ENCODE measurements around the gene PRAMEF17. TPM values are rescaled to one million over a fixed set of nuclear protein-coding genes. Genes with fewer than 3 reads are reported as not detected.
"Not testable (repeated sequence)": the region's sequence is repeated elsewhere in the genome, so short reads cannot be mapped to it uniquely, and the experiment has no call there.

Gene PRAMEF17
- total and polyA plus RNA-seq, 2 donors (not counting 1 experiment from before 2014, with no cell fraction given) = not detected

DNA sequence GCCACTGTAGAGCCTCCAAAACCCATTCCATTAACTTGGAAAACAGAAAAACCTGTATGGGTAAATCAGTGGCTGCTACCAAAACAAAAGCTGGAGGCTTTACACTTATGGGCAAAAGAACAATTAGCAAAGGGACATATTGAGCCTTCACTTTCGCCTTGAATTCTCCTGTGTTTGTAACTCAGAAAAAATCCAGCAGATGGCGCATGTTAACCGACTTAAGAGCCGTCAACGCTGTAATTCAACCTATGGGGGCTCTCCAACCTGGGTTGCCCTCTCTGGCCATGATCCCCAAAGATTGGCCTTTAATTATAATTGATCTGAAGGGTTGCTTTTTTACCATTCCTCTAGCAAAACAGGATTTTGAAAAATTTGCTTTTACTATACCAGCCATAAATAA, 32.7 kb upstream of the PRAMEF17 start:
- H3K79me2 ChIP-seq (ENCODE audit: control insufficient read depth, insufficient read depth, low read length); H3K27ac ChIP-seq (ENCODE audit: insufficient read depth, low read length); H3K4me2 ChIP-seq (ENCODE audit: extremely low read depth, insufficient read depth, low read length); H3K9me3 ChIP-seq (ENCODE audit: control insufficient read depth, insufficient read depth, low read depth, low read length); H3K36me3 ChIP-seq (ENCODE audit: control insufficient read depth, insufficient read depth, low read length); H3K27me3 ChIP-seq (ENCODE audit: control insufficient read depth, insufficient read depth, low read length); H3K4me3 ChIP-seq (replicated peaks in 1 of 4; ENCODE audit: control extremely low read depth in 1 of 4, insufficient read depth in 1 of 4, low read depth in 3 of 4, low read length in 4 of 4); H2AFZ ChIP-seq (ENCODE audit: low read length); H3K4me1 ChIP-seq (ENCODE audit: control insufficient read depth, extremely low read depth, insufficient read depth, low read length); H4K20me1 ChIP-seq (ENCODE audit: control insufficient read depth, extremely low read depth, insufficient read depth, low read length); H3K9ac ChIP-seq (ENCODE audit: insufficient read depth, low read length): not testable (repeated sequence)
- DNase-seq (ENCODE audit: low read depth in 2 of 2) = peak; percentile 27 to 55
- TF ChIP-seq, protein P1, sequence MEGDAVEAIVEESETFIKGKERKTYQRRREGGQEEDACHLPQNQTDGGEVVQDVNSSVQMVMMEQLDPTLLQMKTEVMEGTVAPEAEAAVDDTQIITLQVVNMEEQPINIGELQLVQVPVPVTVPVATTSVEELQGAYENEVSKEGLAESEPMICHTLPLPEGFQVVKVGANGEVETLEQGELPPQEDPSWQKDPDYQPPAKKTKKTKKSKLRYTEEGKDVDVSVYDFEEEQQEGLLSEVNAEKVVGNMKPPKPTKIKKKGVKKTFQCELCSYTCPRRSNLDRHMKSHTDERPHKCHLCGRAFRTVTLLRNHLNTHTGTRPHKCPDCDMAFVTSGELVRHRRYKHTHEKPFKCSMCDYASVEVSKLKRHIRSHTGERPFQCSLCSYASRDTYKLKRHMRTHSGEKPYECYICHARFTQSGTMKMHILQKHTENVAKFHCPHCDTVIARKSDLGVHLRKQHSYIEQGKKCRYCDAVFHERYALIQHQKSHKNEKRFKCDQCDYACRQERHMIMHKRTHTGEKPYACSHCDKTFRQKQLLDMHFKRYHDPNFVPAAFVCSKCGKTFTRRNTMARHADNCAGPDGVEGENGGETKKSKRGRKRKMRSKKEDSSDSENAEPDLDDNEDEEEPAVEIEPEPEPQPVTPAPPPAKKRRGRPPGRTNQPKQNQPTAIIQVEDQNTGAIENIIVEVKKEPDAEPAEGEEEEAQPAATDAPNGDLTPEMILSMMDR (conservative IDR thresholded peaks at IDR 0.05 in 1 of 2, IDR thresholded peaks at IDR 0.05 in 1 of 2; ENCODE audit: low read depth in 1 of 2, low read length in 2 of 2) = peak; percentile 27 to 48

GRCh38 chr1:13362364-13362763, 27.1 kb upstream of the PRAMEF17 start:
- H3K79me2 ChIP-seq (ENCODE audit: control insufficient read depth, insufficient read depth, low read length); H3K9ac ChIP-seq (ENCODE audit: insufficient read depth, low read length); DNase-seq (ENCODE audit: low read depth in 2 of 2); H2AFZ ChIP-seq (ENCODE audit: low read length); H3K27ac ChIP-seq (ENCODE audit: insufficient read depth, low read length); H4K20me1 ChIP-seq (ENCODE audit: control insufficient read depth, extremely low read depth, insufficient read depth, low read length); H3K4me1 ChIP-seq (ENCODE audit: control insufficient read depth, extremely low read depth, insufficient read depth, low read length); H3K4me2 ChIP-seq (ENCODE audit: extremely low read depth, insufficient read depth, low read length); H3K9me3 ChIP-seq (ENCODE audit: control insufficient read depth, insufficient read depth, low read depth, low read length); H3K36me3 ChIP-seq (ENCODE audit: control insufficient read depth, insufficient read depth, low read length); H3K27me3 ChIP-seq (ENCODE audit: control insufficient read depth, insufficient read depth, low read length); H3K4me3 ChIP-seq (replicated peaks in 1 of 4; ENCODE audit: control extremely low read depth in 1 of 4, insufficient read depth in 1 of 4, low read depth in 3 of 4, low read length in 4 of 4): not testable (repeated sequence)

DNA sequence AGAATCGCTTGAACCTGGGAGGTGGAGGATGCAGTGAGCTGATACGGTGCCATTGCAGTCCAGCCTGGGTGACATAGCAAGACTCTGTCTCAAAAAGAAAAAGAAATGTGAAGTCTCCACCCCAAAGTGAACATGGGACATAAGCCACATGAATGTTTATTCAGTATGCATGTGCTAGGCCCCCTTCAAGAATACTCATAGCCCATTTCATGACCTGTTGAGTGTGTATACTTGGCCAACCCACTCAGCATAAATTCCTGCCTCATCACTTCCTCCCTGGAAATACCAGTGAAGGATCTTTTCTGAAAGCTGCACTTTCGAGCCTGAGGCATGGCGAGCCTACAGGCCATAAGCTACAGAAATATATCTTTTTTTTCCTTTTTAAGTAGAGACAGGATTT, 24.5 kb upstream of the PRAMEF17 start:
- not testable (repeated sequence) for H3K9ac ChIP-seq (ENCODE audit: insufficient read depth, low read length); H2AFZ ChIP-seq (ENCODE audit: low read length); H3K9me3 ChIP-seq (ENCODE audit: control insufficient read depth, insufficient read depth, low read depth, low read length); H3K36me3 ChIP-seq (ENCODE audit: control insufficient read depth, insufficient read depth, low read length); H3K4me1 ChIP-seq (ENCODE audit: control insufficient read depth, extremely low read depth, insufficient read depth, low read length); H3K79me2 ChIP-seq (ENCODE audit: control insufficient read depth, insufficient read depth, low read length); H3K4me3 ChIP-seq (replicated peaks in 1 of 4; ENCODE audit: control extremely low read depth in 1 of 4, insufficient read depth in 1 of 4, low read depth in 3 of 4, low read length in 4 of 4); H3K27me3 ChIP-seq (ENCODE audit: control insufficient read depth, insufficient read depth, low read length); H4K20me1 ChIP-seq (ENCODE audit: control insufficient read depth, extremely low read depth, insufficient read depth, low read length); H3K4me2 ChIP-seq (ENCODE audit: extremely low read depth, insufficient read depth, low read length); DNase-seq (ENCODE audit: low read depth in 2 of 2); H3K27ac ChIP-seq (ENCODE audit: insufficient read depth, low read length)

DNA sequence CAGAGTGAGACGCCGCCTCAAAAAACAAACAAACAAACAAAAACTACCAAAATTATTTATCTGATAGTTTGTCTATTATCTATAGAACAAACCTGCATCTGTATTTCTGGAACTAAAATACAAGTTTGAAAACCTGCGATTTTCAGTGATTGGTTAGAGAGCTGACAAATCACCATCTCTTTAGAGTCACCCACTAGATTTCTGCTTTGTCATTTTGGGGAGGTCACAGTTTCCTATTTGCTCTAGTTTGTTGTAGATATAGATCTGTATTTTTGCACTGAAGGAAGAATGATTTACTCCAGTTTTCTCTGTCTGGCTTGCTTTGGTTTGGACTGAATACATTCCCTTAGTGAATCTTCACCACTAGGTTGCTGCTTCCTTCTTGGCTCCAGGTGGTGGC, 22.9 kb upstream of the PRAMEF17 start:
- H2AFZ ChIP-seq (ENCODE audit: low read length); H3K27me3 ChIP-seq (ENCODE audit: control insufficient read depth, insufficient read depth, low read length); H3K4me1 ChIP-seq (ENCODE audit: control insufficient read depth, extremely low read depth, insufficient read depth, low read length); H3K27ac ChIP-seq (ENCODE audit: insufficient read depth, low read length); H3K36me3 ChIP-seq (ENCODE audit: control insufficient read depth, insufficient read depth, low read length); H3K9me3 ChIP-seq (ENCODE audit: control insufficient read depth, insufficient read depth, low read depth, low read length); H4K20me1 ChIP-seq (ENCODE audit: control insufficient read depth, extremely low read depth, insufficient read depth, low read length); DNase-seq (ENCODE audit: low read depth in 2 of 2); H3K4me2 ChIP-seq (ENCODE audit: extremely low read depth, insufficient read depth, low read length); H3K4me3 ChIP-seq (replicated peaks in 1 of 4; ENCODE audit: control extremely low read depth in 1 of 4, insufficient read depth in 1 of 4, low read depth in 3 of 4, low read length in 4 of 4); H3K9ac ChIP-seq (ENCODE audit: insufficient read depth, low read length); H3K79me2 ChIP-seq (ENCODE audit: control insufficient read depth, insufficient read depth, low read length): not testable (repeated sequence)

DNA sequence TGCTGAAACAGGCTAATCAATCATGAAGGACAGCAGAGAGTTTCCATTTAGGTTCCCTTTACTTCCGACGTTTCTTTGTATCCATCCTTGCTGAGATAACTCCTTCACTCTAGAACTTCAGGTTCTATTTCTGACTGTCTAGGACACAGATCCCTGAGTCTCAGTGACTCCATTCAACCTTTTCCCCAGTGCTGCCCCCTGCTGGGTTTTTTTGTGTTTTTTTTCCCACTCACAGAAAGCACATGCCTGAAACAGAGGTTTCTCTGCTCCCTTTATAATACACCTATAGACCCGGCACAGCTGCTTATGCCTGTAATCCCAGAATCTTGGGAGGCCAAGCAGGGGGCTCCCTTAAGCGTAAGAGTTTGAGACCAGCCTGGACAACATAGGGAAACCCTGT, 20.9 kb upstream of the PRAMEF17 start:
- not testable (repeated sequence) for H3K27ac ChIP-seq (ENCODE audit: insufficient read depth, low read length); H3K36me3 ChIP-seq (ENCODE audit: control insufficient read depth, insufficient read depth, low read length); H3K4me1 ChIP-seq (ENCODE audit: control insufficient read depth, extremely low read depth, insufficient read depth, low read length); H3K9me3 ChIP-seq (ENCODE audit: control insufficient read depth, insufficient read depth, low read depth, low read length); H3K27me3 ChIP-seq (ENCODE audit: control insufficient read depth, insufficient read depth, low read length); H3K79me2 ChIP-seq (ENCODE audit: control insufficient read depth, insufficient read depth, low read length); H3K4me3 ChIP-seq (replicated peaks in 1 of 4; ENCODE audit: control extremely low read depth in 1 of 4, insufficient read depth in 1 of 4, low read depth in 3 of 4, low read length in 4 of 4); H4K20me1 ChIP-seq (ENCODE audit: control insufficient read depth, extremely low read depth, insufficient read depth, low read length); DNase-seq (ENCODE audit: low read depth in 2 of 2); H2AFZ ChIP-seq (ENCODE audit: low read length); H3K9ac ChIP-seq (ENCODE audit: insufficient read depth, low read length); H3K4me2 ChIP-seq (ENCODE audit: extremely low read depth, insufficient read depth, low read length)

- H3K36me3 ChIP-seq (ENCODE audit: control insufficient read depth, insufficient read depth, low read length); H3K4me2 ChIP-seq (ENCODE audit: extremely low read depth, insufficient read depth, low read length); H4K20me1 ChIP-seq (ENCODE audit: control insufficient read depth, extremely low read depth, insufficient read depth, low read length); H3K9me3 ChIP-seq (ENCODE audit: control insufficient read depth, insufficient read depth, low read depth, low read length); H3K79me2 ChIP-seq (ENCODE audit: control insufficient read depth, insufficient read depth, low read length); H3K4me3 ChIP-seq (replicated peaks in 1 of 4; ENCODE audit: control extremely low read depth in 1 of 4, insufficient read depth in 1 of 4, low read depth in 3 of 4, low read length in 4 of 4); H3K27me3 ChIP-seq (ENCODE audit: control insufficient read depth, insufficient read depth, low read length); H3K27ac ChIP-seq (ENCODE audit: insufficient read depth, low read length); H3K4me1 ChIP-seq (ENCODE audit: control insufficient read depth, extremely low read depth, insufficient read depth, low read length); H3K9ac ChIP-seq (ENCODE audit: insufficient read depth, low read length); DNase-seq (ENCODE audit: low read depth in 2 of 2); H2AFZ ChIP-seq (ENCODE audit: low read length): not testable (repeated sequence)
Observed at GRCh38 chr1:13378983-13379382, 10.4 kb upstream of the PRAMEF17 start.
